NCI-H345 (cell line): ENCODE results near the gene CPPED1.

Experiments used
- DNase-seq: peaks from one replicate; lab custom pipeline; 2025; lab: John Stamatoyannopoulos, UW

The CPPED1 gene

GRCh38 chr16:12737563-12737962 lies 66.1 kb downstream of the CPPED1 start:
- no peak for DNase-seq

GRCh38 chr16:12735805-12736204 lies 67.9 kb downstream of the CPPED1 start:
- DNase-seq: no peak

DNA sequence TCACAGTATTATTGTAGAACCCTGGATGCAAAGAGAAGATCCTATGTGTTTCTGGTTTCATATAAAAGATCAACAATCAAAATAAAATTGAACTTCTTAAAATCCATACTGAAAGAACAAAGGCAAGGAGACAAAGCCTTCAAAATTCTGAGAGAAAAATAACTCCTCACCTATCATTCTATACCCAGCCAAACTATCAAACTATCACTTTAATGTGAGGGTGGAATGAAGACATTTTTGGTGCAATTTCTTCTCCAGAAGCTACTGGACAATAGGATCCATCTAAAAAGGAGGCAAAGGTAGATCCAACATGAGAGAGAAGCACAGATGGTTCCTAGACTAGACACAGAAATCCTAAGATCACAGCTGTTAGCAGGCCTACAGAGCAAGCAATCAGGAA lies 71.1 kb downstream of the CPPED1 start:
- no peak for DNase-seq

- DNase-seq: no peak
Measured at GRCh38 chr16:12729448-12729847, 74.2 kb downstream of the CPPED1 start.

- no peak for DNase-seq
Measured at GRCh38 chr16:12728469-12728868, 75.2 kb downstream of the CPPED1 start.

GRCh38 chr16:12724226-12724625 lies 79.5 kb downstream of the CPPED1 start:
- no peak for DNase-seq

DNA sequence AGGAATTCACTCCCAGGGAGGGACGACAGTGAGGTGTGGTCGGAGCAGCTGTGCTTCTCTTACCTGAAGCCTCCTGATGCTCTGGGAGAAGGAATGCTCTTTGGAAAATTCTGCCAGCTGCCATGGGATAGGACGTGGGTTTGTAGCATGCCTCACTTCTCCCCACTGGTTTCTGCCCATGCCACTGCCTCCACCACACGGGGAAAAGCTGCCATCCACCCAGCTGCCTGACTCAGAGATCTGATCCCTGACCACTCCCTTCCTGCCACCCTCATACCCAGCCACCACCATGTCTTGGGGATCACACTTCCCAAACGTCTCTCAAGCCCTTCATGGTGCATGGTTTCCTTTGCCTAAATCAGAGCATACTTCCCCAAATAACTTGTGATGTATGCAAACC lies 80.0 kb downstream of the CPPED1 start:
- no peak for DNase-seq

DNA sequence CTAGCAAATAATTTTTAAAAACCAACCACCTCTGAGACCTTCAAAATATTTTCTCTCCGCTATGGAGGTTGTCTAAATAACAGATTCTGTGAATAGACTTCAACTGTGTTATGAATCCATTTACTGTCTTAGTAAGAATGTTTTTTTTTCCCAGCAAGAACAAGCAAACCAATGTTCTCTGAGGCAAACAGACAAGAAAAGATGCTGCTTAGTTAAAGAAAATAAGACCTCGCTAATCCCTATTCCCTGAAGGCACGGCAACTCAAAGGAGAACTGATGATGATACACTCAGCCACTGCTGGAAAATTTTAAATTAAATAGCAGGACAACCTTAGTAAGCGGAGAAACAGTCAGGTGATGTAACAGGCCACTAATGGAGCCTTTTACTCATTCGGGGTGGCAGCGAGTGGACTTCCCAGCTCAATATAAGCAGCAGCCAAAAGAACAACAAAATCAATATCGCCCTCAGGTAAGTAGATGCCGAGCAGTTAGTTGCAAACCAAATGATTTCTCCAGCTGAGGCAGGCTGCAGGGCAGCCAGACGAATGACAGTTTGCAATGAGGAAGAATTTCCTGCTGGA lies 81.8 kb downstream of the CPPED1 start:
- no peak for DNase-seq

- DNase-seq: no peak
Measured at GRCh38 chr16:12719972-12720371, 83.7 kb downstream of the CPPED1 start.

DNA sequence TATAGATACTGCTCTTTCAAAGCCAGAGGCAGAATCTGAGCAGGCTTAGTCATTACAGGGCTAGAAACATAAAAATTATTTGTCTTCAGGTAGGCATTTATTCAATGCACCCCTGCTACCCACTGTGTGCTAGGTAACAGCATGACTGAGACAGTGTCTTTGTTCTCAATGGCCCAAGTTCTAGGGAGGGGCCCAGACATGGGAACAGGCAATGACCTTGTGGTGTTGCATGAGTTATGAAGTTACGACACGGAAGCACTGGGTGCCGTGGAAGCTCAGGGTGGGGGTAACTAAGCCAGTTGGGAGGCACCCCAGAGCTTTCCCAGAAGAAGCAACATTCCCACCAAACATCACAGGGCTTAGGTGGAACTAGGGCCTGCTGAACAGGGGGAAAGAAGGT lies 87.0 kb downstream of the CPPED1 start:
- DNase-seq: no peak

- DNase-seq: no peak
Measured at GRCh38 chr16:12709807-12710206, 93.9 kb downstream of the CPPED1 start.

- DNase-seq: no peak
Measured at GRCh38 chr16:12708266-12708665, 95.4 kb downstream of the CPPED1 start.

- no peak for DNase-seq
Measured at GRCh38 chr16:12706628-12707027, 97.1 kb downstream of the CPPED1 start.

DNA sequence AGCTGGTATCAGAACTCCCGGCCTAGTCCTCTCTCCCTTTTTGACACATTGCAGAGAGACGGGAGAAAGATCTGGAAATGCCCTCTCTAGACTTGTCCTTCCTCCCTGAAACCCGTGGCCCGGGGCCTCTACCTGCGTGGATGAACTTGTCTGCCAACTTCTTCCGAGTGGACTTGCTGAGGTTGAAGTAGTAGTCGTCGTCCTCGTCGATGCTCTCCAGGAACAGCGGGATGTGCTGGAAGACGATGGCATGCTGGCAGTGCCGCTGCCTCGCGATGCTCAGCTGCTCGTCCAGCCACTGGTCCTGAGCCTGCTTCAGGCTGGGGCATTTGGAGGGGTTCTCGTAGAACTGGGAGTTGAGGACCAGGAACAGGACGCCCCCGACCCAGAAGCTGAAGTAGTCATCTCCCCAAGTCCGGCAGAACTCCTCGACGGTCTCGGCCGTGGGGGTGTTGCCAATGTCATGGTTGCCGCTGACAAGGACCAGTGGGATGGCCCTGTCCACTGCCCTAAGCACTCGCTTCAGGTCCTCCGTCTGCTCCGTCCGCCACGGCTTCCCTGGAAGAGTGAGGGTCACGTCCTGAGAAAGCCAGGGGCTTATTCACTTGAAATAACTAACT lies 99.1 kb downstream of the CPPED1 start:
- DNase-seq: no peak

- DNase-seq: no peak
Measured at GRCh38 chr16:12703935-12704334, 99.8 kb downstream of the CPPED1 start.

GRCh38 chr16:12700161-12700560 lies 103.5 kb downstream of the CPPED1 start:
- DNase-seq: no peak

DNA sequence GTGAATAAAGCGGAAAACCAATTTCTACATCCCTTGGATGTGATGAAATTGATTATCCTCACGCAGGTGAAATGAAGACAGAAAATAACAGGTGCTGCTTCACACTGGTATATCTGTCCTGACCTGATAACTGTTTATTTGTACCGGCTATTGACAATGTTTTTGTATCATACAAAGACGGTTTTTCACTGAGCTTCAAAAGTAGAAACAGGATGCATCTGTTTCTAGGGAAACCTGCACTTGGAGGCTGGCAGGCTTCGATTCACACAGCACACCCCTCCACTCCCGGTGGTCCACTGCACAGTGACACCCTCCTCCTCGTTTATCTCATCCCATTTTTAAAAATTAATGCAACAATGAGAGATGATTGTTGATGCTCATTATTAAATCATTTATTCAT lies 104.5 kb downstream of the CPPED1 start:
- DNase-seq: no peak

- DNase-seq: no peak
Measured at GRCh38 chr16:12697437-12697836, 106.2 kb downstream of the CPPED1 start.

- DNase-seq: no peak
Measured at GRCh38 chr16:12695454-12695853, 108.2 kb downstream of the CPPED1 start.

- DNase-seq: no peak
Measured at GRCh38 chr16:12690024-12690423, 113.7 kb downstream of the CPPED1 start.

DNA sequence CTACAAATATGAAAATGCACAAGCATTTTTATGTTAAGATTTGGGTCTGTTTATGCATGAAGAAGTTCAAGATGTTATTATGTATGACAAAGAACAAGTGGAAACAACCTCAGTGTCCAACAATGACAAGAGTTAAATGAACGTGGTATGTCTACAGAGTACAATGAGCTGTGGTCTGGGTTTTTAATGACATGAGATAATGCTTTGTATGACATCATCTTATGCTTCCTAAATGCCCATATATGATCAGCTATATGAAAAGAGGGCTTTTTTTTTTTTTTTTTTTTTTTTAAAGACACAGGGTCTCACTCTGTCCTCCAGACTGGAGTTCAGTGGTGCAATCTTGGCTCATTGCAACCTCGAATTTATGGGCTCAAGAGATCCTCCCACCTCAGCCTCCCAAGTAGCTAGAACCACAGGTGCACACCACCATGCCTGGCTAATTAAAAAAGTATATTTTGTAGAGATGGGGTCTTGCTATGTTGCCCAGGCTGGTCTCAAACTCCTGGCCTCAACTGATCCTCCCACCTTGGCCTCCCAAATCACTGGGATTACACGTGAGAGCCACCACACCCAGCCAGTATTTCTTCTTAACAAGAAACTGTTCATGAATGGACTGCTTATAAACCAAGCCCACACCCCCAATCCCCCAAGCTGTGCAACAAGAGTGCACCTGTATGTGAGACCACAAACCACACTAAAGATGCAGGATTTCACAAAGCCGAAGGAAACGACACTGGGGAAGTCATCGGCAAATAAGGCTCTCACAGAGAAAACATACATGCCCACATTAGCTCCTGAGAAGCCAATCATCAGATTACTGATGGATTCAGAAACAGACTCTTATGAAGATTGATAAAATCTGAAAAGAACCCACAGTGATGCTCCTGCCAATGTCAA lies 114.5 kb downstream of the CPPED1 start:
- no peak for DNase-seq

GRCh38 chr16:12685806-12686205 lies 117.9 kb downstream of the CPPED1 start:
- no peak for DNase-seq
